ENCODE measurements around the gene ADGRF5.
"Not testable (repeated sequence)": the region's sequence is repeated elsewhere in the genome, so short reads cannot be mapped to it uniquely, and the experiment has no call there.

Gene ADGRF5

GRCh38 chr6:46882645-46883044 lies 39.1 kb downstream of the ADGRF5 start:
- peak; percentile 92 for DNase-seq

DNA sequence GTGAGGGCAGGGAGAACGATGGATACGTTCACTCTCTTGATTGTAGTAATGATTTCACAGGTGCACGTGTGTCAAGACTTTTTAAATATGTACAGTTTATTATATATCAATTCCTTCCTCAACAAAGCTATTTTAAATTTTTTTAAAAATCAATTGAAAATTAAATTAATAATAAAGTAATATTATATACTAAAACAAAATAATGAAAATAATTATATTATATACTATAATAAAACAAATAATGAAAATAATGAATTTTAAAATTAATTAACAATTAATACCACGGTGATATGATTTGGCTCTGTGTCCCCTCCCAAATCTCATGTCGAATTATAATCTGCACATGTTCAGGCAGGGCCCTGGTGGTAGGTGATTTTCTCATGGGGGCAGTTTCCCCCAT lies 42.7 kb downstream of the ADGRF5 start:
- DNase-seq = no peak

DNA sequence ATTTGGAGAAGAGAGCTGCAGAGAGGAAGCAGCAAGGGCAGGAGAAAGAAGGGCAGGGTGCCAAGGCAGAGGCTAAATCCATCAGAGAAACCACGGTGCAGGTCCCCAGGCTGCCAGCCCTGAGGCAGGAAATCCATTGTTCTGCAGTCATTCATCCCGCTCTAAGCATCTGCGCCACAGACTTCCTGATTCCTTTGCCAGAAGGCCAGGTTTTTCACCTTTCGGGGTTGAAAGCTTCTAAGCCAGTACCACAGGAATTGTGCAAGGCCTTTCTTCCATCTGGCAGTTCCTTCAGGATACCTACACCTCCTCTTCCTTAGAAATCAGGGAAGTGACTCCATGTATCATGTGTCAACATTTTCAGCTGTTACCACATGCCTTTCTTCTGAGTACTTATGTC lies 45.6 kb downstream of the ADGRF5 start:
- peak; percentile 74 for DNase-seq

DNA sequence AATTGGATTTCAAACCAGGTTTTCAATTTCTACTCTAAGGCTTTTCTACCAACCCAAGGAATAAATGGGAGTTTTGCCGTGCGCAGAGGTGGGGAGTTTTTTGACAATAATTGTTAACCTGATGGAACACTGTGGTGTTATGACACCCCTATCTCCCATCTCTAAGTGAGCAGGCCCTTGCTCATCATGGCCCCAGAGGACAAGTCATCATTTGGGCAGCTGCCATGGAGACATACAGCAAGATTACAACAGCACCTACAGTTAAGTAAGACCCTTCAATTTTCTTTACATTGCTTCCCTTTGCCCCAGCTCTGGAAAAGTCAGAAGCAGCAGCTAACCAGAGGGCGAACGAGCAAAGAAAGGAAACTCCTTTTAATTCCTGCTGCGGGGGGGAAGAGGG lies 54.3 kb downstream of the ADGRF5 start:
- DNase-seq = no peak

- no peak for DNase-seq
Observed at GRCh38 chr6:46865221-46865620, 56.5 kb downstream of the ADGRF5 start.

DNA sequence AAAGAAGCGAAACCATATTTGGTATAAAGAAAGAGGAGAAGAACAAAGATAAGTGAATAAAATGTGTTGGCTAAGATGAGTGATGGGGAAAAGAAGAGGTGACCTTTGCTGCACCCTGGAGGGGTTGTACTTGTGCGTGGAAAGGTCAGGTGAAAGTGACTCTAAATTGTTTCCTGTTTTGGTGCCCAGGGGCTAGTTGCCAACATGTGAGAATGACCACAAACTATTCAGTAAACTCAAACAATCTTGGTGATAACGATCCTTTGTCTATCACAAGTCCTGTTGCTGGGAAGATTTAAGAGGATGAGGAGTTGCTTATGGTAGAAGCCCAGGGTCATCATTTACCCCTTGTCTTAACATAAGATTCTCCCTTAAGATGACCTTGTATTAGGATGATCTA lies 57.9 kb downstream of the ADGRF5 start:
- no peak for DNase-seq

- DNase-seq = no peak
Observed at GRCh38 chr6:46862381-46862780, 59.4 kb downstream of the ADGRF5 start.

- DNase-seq = peak; percentile 9
Observed at GRCh38 chr6:46855966-46856365, 65.8 kb downstream of the ADGRF5 start.

GRCh38 chr6:46851576-46851975 lies 70.2 kb downstream of the ADGRF5 start:
- DNase-seq = not testable (repeated sequence)

- DNase-seq = no peak
Observed at GRCh38 chr6:46850792-46851191, 70.9 kb downstream of the ADGRF5 start.

DNA sequence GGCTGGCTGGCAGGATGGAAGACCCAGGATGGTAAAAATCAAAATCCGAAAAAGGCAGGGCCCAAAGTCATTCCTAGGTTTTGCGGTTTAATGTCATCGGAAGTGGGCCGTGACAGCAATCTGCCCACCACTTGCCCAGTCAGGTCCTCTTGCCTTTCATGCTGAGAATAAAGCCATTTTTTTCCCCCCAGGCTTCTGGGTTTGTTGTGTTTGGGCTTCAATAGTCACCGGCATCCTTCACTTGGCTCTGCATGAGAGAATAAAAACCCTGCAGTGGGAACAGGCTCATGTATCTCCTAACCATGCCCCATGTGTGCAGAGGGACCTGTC lies 72.4 kb downstream of the ADGRF5 start:
- no peak for DNase-seq

DNA sequence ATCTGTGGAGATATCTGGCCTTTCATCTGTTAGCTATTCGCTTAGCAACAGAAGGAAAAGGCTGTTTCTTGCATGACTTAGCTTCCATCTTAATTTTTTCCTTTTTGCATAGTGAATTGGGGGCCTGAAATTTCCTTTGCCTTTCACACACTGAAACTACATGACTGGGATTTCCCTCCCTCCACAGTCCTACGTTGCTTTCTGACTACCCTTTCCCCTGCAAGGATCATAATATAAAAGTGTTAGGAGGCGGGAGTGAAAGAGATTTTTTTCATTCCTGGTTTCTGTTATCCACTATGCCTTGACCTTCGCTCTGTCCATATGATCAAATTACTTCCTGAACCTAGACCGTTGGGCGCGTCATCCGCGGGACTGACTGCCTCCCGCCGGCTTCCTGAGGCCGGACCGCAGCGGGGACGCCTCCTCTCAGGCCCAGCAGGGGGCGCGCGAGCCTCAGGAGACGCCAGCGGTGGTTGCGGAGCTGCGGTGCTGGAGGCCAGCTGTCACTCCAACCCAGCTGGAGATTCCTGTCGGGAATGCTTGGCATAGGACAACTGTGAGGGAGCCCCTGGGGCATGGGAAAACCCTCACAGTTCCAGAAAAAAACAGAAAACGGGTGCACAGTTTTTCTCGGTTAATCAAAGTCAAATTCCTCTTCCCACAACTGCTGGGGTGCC lies 72.9 kb downstream of the ADGRF5 start:
- DNase-seq = peak; percentile 66

GRCh38 chr6:46845126-46845525 lies 76.6 kb downstream of the ADGRF5 start:
- DNase-seq = no peak

- not testable (repeated sequence) for DNase-seq
Observed at GRCh38 chr6:46842252-46842846, 79.4 kb downstream of the ADGRF5 start.

DNA sequence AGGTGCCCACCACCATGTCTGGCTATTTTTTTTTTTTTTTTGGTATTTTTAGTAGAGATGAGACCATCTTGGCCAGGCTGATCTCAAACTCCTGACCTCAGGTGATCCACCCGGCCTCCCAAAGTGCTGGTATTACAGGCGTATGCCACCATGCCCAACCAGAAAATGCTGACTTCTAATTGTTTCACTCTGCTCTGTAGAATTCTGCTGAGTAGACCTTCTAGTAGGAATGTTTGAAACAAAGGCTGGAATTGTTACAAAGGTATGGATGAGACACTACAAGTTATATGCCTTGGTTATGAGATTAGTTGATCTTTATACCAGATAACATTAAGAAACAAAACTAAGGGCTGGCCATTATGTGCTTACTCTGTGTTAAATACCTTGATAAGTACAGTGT lies 83.7 kb downstream of the ADGRF5 start:
- no peak for DNase-seq

DNA sequence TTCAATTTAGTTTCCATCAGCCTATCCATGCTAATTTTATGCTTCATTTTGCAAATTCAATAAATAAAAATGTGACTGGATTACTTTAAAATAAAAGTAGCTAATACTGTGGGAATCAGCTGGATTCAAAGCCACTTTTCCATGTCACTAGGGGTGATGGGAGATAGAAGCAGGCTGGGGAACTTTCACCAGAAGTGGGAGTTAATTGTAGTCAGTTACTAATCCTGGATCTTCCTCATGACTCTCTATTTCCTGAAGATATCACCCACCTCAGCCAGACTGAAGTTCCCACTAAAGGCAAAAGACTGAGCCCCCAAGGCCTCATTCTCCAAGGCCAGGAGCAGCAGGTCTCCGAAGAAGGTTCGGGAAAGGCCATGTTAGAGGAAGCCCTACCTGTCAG lies 86.7 kb downstream of the ADGRF5 start:
- DNase-seq = not testable (repeated sequence)

GRCh38 chr6:46834257-46834916 lies 87.4 kb downstream of the ADGRF5 start:
- DNase-seq = not testable (repeated sequence)

- DNase-seq = peak; percentile 29
Observed at GRCh38 chr6:46832816-46833215, 88.9 kb downstream of the ADGRF5 start.

- no peak for DNase-seq
Observed at GRCh38 chr6:46828939-46829338, 92.8 kb downstream of the ADGRF5 start.

GRCh38 chr6:46821458-46821881 lies 100.3 kb downstream of the ADGRF5 start:
- no peak for DNase-seq

- no peak for DNase-seq
Observed at GRCh38 chr6:46819561-46819960, 102.2 kb downstream of the ADGRF5 start.

GRCh38 chr6:46816626-46817025 lies 105.1 kb downstream of the ADGRF5 start:
- no peak for DNase-seq

GRCh38 chr6:46815130-46815529 lies 106.6 kb downstream of the ADGRF5 start:
- DNase-seq = no peak

GRCh38 chr6:46808806-46809205 lies 112.9 kb downstream of the ADGRF5 start:
- DNase-seq = no peak

All from COR-L47 (cell line).